Activated CD8-positive, alpha-beta memory T cell treated with anti-CD3 and anti-CD28 coated beads for 4 hours (primary cell): ENCODE data around the gene ADAMTS14.

ENCODE experiments used
- DNase-seq, 2 donors: peaks; one replicate each; pipeline ENCODE4 v3.0.0-alpha.2; 2020; ENCODE audit warnings: low read depth in 2 of 2

Gene ADAMTS14

DNA sequence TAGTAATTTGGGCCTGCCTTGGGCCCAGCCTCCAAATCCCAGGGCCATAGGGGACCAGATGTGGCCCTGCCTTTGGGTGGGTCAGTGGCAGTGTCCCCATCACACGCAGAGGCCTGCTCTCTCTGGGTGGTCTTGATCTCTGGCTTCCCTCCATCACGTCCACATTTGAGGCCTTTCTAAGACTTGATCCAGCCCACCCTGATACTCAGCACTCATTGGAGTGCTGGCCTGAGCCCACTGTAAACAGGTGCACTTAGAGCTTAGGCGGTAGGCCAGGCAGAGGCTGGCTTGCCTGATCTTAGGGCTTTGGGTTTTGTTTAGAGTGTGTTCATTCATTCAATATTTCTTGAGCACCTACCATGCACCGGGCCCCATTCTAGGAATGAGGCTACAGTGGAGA lies 60.3 kb downstream of the ADAMTS14 start:
- no peak for DNase-seq

DNA sequence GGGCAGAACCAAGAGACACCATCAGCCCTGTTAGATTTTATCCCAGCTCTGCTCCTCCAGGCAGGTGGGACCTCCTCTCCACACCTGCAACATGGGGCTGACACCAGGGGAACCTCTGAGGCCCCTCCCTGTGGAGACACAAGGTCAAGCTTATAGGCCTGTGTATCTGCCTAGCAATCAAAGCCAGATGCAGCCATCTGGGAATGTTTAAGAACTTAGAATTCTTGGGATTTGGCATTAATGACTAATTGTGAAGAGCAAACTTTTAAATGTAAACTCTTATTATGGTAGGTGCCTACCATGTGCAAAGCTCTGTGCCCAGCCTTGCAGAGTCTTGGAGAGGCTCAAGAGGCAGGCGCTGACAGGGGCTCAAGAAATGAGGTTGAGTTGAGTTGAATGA lies 60.7 kb downstream of the ADAMTS14 start:
- no peak for DNase-seq

DNA sequence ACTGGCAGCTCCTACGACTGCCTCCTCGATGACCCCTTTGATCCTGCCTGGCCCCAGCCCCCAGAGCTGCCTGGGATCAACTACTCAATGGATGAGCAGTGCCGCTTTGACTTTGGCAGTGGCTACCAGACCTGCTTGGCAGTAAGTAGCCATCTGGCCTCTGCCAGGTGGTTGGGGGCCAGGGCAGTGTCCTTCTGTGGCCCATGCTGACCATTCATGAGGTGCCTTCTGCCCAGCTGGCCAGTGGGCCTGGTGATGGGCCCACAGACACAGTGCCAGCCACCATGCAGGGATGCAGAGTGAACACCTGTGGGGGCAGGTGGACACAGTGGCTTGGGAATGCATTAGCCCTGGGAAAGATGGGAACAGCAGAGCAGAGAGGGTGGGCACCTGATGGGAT lies 62.9 kb downstream of the ADAMTS14 start:
- DNase-seq: no peak

DNA sequence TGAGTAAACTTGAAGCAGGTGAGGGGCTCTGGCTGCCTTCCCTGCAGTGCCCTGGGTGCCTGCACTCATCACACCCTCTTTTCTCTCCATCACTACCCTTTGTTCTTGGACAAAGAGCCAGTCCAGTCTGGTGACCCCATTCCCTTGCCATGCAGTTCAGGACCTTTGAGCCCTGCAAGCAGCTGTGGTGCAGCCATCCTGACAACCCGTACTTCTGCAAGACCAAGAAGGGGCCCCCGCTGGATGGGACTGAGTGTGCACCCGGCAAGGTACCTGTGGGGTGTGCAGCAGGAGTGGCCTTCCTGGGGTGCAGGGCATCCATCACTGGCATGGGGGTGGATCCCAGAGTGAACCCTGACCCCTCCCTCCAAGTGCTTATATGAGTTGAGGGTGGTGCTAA lies 64.2 kb downstream of the ADAMTS14 start:
- DNase-seq: no peak

DNA sequence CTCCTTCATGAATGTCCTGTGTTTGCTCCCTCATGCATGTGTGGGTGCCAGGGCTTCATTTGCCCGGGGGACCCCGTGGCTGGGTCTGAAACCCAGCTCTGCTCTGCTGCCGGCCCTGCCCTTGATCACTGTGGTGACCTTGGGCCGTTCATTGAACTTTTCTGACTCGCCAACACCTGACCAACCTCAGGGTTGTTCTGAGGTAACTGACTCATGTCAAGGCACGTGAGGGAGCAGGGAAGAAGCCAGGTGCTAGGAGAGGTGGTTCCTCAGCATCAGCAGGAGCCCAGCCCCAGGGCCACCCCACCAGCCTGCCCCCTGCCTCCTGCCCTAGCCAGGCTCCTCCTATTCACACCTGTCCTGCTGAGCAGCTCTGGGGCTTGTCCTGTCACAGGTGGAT lies 64.9 kb downstream of the ADAMTS14 start:
- no peak for DNase-seq

DNA sequence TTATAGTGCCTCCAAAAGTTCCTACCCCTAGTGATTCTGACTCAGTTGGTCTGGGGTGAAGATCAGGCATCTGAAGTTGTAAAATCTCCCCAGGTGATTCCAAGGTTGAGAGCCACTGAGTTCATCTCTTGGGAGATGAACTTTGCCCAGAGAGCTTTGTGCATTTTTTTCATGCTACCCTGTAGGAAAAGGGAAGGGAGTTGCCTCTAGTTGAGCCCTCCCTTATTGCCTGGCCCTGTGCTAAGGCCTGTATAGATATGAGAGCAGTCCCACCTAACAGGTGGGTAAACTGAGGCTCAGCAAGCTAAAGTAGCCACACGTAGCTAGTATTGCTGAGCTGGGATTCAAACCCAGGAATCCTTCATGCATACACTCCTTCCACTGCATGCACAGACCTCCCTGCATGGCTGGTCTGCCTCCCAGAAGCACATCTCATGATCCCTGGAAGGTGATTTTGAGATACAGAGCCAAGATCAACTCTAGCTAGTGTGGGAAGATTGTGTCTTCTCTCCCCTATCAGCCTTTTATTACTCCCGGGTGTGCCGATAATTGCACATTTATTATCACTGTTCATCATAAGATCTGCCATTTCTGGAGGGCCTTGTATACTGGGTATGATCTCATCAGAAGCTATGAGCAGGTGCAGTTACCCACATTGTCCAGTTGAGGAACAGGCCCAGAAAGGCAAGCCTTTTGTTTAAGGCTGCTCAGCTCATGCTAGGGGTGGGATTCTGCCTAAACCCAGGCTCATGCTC lies 65.9 kb downstream of the ADAMTS14 start:
- DNase-seq: no peak

DNA sequence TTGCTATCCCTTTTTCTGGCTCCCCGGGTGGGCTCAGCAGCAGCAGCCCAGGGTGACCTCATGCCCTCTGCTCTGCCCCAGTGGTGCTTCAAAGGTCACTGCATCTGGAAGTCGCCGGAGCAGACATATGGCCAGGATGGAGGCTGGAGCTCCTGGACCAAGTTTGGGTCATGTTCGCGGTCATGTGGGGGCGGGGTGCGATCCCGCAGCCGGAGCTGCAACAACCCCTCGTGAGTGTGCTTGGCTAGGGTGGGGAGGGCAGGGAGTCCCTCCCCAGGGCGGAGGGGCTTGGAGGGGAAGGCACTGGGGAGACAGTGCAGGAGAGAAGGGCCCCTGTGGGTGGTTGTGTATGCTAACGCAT lies 66.4 kb downstream of the ADAMTS14 start:
- DNase-seq: no peak

DNA sequence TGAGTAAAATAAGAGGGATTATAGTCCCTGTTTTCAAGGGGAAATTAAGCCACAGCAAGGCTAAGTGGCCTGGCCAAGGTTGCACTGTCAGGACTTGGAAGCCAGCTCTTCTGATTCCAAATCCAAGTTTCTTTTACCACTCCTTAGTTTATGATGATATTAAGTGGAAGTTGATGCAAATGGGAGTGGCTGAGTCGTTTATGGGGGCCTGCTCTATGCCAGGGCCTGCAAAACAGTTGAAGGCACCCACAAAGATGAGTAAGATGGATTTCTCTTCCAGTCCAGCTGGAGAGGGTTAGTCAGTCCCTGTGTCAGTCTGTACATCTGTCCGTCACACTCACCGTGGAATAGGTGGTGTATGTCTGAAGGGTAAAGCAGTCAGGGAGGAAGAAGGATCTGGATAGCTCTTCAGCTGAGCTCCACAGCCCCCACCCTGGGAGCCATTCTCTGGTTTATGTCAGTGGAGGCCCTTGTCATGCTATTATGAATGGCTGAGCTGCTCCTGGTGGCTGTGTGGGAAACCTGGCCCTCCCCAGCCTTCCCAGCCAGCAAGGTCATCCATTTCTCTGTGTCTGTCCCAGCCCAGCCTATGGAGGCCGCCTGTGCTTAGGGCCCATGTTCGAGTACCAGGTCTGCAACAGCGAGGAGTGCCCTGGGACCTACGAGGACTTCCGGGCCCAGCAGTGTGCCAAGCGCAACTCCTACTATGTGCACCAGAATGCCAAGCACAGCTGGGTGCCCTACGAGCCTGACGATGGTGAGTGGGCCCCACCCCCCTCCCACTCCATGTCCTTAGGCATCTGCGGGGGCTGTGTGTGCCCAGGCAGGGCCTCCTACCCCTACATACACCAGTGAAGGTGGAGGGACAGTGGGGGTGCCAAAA lies 68.3 kb downstream of the ADAMTS14 start:
- DNase-seq: no peak

DNA sequence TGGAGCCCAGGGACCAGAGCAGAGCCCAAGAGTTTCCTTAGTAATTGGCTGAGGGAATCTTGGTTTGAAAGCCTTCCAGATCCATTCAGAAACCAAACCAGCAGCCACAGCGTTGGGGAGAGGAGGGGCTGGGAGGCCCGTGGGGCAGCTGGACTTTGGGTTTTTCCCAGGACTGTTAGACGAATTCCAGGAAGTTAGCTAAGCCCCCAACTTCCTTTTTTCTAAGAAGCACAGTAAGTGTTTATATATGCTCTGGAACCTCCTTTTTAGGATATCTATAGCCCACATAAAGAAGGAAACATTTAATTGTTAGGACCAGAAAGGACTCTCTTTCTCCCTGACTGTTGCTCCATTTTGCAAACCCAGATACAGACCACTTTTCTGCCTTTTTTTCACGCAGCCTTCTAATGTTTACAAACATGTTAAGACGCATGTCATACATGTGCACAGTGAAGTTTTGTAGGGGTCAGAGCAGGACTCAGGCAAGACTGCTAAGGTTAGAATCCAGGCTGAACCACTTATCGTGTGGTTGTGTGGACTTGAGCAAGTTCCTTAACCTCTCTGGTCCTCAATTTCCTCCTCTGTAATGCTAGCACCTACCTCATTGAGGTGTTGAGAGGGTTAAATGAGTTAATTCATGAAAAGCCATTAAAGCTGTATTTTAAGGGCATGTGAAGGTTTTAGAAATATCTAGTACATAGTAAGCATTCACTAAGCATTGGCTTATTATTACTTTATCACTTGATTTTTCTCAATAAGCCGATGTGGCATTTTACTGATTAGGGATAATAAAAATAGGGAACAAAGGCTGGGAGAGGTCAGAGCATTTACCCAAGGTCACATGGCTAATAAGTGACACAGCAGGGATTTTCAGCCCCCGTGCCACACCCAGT lies 70.5 kb downstream of the ADAMTS14 start:
- DNase-seq: no peak

DNA sequence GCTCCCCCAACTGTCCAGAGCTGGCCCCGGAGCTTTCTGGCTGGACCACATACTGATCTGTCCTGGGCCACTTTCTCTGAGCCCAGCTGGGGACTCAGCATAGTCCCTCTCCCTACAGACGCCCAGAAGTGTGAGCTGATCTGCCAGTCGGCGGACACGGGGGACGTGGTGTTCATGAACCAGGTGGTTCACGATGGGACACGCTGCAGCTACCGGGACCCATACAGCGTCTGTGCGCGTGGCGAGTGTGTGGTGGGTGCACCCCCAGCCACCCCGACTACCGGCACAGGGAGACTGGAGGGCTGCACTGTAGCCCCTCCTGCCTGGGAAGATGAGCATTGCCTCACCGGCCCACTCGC lies 71.1 kb downstream of the ADAMTS14 start:
- no peak for DNase-seq

DNA sequence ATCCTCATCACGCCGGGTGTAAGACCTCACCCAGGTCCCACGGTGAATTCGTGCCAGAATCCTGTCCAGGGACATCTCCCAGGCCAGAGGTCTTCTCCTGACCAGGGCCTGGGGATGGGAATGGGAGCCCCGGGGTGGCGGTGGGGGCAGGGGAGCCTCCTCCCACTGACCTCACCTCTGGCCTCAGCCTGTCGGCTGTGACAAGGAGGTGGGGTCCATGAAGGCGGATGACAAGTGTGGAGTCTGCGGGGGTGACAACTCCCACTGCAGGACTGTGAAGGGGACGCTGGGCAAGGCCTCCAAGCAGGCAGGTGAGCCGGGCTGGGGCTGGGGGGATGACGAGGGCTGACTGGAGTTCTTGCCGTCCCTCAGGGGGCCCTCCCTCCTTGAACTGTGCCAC lies 71.6 kb downstream of the ADAMTS14 start:
- no peak for DNase-seq

DNA sequence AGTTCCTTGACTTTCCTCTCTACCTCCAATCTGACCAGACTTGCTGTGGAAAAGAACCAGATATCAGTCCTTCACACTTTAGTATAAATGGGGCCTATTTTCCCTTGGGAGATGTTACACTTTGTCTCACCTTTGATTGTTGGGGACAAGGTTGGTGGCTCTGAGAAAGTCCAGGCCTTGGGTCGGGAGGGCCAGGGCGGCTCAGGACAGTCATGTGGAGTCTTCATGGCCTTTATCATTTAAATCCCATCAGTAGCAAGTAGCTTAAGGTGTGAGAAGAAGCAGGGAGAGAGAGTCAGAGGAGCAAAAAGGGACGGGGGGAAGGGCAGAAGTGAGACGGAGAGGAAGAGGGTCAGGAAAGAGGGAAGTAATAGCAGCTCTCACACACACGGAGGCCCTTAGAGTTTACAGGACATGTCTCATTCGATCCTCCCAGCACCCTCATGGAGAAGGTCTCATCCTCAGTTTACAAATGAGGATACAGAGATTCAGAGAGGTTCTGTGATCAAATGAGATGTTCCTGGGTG lies 72.4 kb downstream of the ADAMTS14 start:
- DNase-seq: no peak

DNA sequence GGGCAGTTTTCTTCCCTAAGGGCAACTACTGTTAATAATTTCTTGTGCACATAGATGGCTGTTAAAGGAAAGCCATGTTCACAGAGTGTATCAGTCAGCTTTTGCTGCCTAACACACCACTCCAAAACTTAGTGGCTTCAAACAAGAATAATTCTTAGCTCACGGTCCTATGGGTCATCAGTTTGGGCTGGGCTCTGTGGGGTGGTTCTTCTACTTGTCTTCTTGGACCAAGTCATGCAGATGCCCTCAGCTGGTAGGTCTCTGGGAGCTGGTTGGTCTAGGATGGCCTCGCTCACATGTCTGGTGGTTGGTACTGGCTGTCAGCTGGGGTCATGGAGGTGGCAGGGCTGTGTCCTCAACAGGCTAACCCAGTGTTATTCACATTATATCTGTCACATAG lies 73.2 kb downstream of the ADAMTS14 start:
- no peak for DNase-seq

DNA sequence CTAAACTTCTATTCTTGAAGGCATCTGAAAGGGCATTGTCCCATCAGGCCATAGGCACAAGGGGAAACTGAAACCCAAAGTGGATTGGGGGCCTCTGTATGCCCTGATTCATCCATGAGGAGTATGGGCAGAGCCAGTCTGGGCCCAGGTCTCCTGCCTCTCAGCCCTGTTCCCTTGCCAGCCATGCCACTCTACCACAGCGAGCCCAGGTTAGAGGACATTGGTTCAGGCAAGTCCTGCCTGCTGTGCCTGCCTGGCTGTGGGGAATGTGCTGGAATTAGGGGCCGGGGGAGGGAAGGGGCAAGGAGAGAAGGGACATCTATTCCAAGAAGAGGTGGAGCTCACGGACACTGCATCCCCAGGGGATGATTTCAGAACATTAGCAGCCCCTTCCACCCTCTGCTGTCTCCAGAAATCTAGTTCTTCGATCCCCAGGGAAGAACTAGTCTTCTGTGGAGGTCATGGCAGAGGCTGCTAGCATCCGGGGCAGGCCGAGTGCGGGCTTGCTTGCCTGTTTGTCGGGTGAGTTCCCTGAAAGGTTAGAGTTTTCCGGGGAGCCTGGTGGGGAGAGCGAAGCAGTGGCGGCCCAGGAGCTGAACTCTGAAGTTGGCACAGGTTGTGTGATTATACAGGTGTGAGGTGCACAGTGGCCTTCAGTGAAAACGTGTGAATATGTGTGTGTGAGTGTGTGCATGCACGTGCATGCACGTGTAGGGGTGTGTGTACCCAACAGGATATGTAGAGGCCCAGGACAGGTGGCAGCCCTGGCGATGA lies 75.1 kb downstream of the ADAMTS14 start:
- no peak for DNase-seq

DNA sequence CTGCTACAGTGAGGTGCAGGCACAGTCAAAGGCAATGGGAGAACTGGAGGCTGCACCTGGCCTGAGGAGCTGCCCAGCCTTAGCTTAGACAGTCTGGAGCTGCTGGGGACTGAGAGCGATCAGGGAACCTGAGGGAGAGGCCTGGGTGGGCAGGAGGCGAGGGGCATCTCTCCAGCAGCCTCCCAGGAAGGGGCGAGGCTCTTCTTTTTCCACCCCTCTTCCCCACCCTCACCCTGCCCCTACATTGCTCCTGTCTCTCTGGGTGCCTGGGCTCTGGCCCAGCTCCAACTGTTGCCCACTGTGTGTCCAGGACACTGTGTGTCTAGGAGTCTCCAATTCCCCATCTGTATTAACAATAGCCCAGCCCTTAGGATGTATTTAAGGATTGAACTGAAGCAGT lies 76.0 kb downstream of the ADAMTS14 start:
- DNase-seq: no peak

DNA sequence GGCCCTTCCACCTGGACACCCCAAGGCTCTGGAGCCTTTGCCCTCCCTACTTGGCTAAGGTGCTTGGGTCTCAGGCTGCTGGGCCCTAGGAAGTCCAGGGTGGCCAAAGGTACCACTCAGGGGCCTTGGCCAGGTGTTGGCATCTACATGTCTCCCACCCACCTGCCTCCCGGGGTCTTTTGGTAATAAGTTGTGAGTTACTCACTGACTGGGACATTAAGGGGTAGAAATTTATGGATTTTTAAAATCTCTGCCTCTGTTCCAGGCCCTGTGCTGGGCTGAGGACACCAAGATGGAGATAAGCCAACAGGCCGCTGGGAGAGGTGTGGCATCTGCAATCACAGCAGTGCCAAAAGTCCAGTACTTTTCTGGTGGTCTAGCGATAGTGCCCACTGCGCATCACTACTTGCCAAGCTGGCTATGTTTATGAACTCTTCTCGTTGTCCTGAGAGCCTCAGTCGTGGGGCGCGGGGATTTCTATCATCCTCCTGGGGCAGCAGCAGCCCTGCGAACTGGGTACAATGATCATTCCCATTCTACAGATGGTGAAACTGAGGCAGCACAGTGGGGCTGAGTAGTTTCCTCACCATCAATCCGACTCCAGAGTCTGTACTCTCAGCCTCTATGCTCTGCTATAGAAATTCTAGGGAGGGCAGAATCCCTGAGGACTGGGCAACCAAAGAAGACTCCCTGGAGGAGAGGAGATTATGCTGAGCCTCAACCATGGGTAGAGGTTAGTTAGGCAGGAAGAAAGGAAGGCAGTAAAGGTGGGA lies 76.7 kb downstream of the ADAMTS14 start:
- DNase-seq: no peak

DNA sequence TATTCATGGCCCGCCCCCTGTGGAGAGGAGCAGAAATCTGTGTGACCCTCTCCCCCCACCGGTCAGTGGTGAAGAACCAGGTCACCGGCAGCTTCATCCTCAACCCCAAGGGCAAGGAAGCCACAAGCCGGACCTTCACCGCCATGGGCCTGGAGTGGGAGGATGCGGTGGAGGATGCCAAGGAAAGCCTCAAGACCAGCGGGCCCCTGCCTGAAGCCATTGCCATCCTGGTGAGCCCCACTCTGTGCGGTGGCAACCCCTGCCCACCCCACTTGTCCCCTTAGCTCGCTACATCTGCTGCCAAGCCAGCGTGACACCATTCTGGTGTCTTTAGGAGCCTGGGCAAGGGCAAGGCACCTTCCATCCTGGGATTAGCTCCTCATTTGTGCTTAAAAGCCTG lies 77.5 kb downstream of the ADAMTS14 start:
- DNase-seq: no peak

DNA sequence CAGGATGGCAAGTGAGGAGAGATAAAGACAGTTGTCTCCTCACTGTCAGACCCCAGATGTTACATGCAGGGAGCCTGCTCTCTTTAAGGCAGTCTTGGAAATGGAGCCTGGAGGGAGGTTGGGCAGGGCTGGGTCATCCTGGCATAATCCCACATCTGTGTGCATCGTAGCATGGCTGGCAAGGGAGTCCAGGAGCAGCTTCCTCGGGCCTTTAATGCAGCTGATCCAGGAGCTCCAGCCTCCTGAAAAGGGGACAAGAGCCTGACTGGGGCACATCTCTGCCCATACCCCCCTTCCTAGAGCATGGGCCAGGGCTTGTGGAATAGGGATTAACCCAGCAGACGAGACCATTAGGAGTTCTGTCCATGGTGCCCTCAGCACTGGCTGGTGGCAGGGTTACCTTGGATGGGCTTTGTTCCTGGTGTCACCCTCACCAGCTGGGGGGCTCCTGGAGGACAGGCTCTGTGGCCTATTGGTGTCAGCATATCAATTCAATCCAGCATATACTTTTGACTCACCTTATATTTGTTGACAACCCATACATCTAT lies 77.9 kb downstream of the ADAMTS14 start:
- no peak for DNase-seq

DNA sequence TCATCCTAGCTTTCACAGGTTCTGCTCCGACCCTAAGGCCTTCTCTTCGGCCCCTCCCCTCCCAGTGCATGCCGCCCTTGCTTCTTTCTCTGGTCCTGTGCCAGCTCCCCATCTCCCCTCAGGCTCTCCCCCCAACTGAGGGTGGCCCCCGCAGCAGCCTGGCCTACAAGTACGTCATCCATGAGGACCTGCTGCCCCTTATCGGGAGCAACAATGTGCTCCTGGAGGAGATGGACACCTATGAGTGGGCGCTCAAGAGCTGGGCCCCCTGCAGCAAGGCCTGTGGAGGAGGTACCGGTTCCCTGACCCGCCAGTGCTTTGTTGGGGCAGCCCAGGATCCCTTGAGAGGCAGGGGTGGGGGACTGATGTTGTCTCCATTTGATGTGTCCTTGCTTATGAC lies 79.0 kb downstream of the ADAMTS14 start:
- no peak for DNase-seq

DNA sequence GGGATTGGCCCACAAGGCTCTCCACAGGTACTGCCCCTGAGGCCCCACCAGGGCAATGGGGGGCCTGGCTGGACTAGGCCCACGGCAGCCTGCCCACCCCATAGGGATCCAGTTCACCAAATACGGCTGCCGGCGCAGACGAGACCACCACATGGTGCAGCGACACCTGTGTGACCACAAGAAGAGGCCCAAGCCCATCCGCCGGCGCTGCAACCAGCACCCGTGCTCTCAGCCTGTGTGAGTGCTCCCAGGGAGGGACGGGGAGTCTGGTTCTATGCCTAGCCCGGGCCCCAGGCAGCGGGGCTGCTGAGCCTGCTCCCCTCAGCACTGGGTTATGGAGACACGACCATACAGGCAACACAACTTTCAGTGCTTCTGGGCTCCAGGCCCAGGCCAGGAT lies 79.7 kb downstream of the ADAMTS14 start:
- DNase-seq: no peak
